Dendritic cell treated with granulocyte-macrophage colony-stimulating factor and Interleukin-4, amounts not matched to agents 40 ng/mL and 50 ng/mL, for 4 days (primary cell): Measurements from ENCODE around the gene EXOG.

ENCODE experiments used
- H3K27ac Mint-ChIP-seq: one replicate; pipeline ENCODE4 v1.8.0; 2022; ENCODE audit warnings: mild to moderate bottlenecking, mixed read lengths
- H3K27me3 Mint-ChIP-seq: one replicate; pipeline ENCODE4 v1.8.0; 2022; ENCODE audit warnings: mild to moderate bottlenecking, mixed read lengths
- H3K36me3 Mint-ChIP-seq: one replicate; pipeline ENCODE4 v1.8.0; 2022; ENCODE audit warnings: low read depth, mixed read lengths
- H3K4me1 Mint-ChIP-seq: one replicate; pipeline ENCODE4 v1.8.0; 2022; ENCODE audit warnings: low read depth, mixed read lengths
- H3K4me3 Mint-ChIP-seq: one replicate; pipeline ENCODE4 v1.8.0; 2022; ENCODE audit warnings: mild to moderate bottlenecking, moderate library complexity, mixed read lengths
- H3K9me3 Mint-ChIP-seq: one replicate; pipeline ENCODE4 v1.8.0; 2022; ENCODE audit warnings: mixed read lengths
- intact Hi-C: fragments of 100-400 bp; cut with micrococcal nuclease; formaldehyde crosslinking; loops from one replicate; pipeline ENCODE4 v1.15.0; 2022

EXOG gene

GRCh38 chr3:38549957-38550840, 54.1 kb downstream of the EXOG start:
- Mint-ChIP-seq H3K27me3 (peaks cover 4% of the 10 kb centered on the region), H3K4me3 (no peak overlapping the region), H3K27ac (no peak overlapping the region), H3K36me3 (no peaks in the 10 kb centered on the region), H3K9me3 (no peaks in the 10 kb centered on the region), H3K4me1 (no peaks in the 10 kb centered on the region)
- intact Hi-C loops, result no loop called here

- intact Hi-C loops, result no loop called here
- H3K27ac Mint-ChIP-seq, result no peak overlapping the region
- H3K4me3 Mint-ChIP-seq, result no peak overlapping the region
- peaks cover 4% of the 10 kb centered on the region for H3K27me3 Mint-ChIP-seq
- no peaks in the 10 kb centered on the region for H3K9me3 Mint-ChIP-seq
- H3K36me3 Mint-ChIP-seq, result no peaks in the 10 kb centered on the region
- H3K4me1 Mint-ChIP-seq, result no peaks in the 10 kb centered on the region
Observed at GRCh38 chr3:38551026-38551832, 55.1 kb downstream of the EXOG start.

GRCh38 chr3:38552364-38552763, 56.2 kb downstream of the EXOG start:
- intact Hi-C loops, result no loop called here
- Mint-ChIP-seq H3K27ac (no peak overlapping the region), H3K36me3 (no peaks in the 10 kb centered on the region), H3K4me3 (no peak overlapping the region), H3K27me3 (peaks cover 4% of the 10 kb centered on the region), H3K4me1 (no peaks in the 10 kb centered on the region), H3K9me3 (no peaks in the 10 kb centered on the region)

GRCh38 chr3:38553071-38553470, 56.9 kb downstream of the EXOG start:
- intact Hi-C loops, result no loop called here
- no peaks in the 10 kb centered on the region for H3K36me3 Mint-ChIP-seq
- H3K9me3 Mint-ChIP-seq, result no peaks in the 10 kb centered on the region
- no peak overlapping the region for H3K27ac Mint-ChIP-seq
- no peak overlapping the region for H3K4me3 Mint-ChIP-seq
- peaks cover 3% of the 10 kb centered on the region for H3K27me3 Mint-ChIP-seq
- H3K4me1 Mint-ChIP-seq, result no peaks in the 10 kb centered on the region

GRCh38 chr3:38554127-38554827, 58.1 kb downstream of the EXOG start:
- intact Hi-C loops, result no loop called here
- Mint-ChIP-seq H3K4me1 (no peaks in the 10 kb centered on the region), H3K27me3 (peaks cover 3% of the 10 kb centered on the region), H3K9me3 (no peaks in the 10 kb centered on the region), H3K4me3 (no peak overlapping the region), H3K27ac (no peak overlapping the region), H3K36me3 (no peaks in the 10 kb centered on the region)

- Mint-ChIP-seq H3K27ac (no peak overlapping the region), H3K9me3 (no peaks in the 10 kb centered on the region), H3K27me3 (peaks cover 3% of the 10 kb centered on the region), H3K4me1 (no peaks in the 10 kb centered on the region), H3K36me3 (no peaks in the 10 kb centered on the region), H3K4me3 (no peak overlapping the region)
- intact Hi-C loops, result no loop called here
Observed at GRCh38 chr3:38555149-38555840, 59.2 kb downstream of the EXOG start.

- H3K4me1 Mint-ChIP-seq, result no peaks in the 10 kb centered on the region
- peaks cover 3% of the 10 kb centered on the region for H3K27me3 Mint-ChIP-seq
- intact Hi-C loops, result no loop called here
- no peak overlapping the region for H3K4me3 Mint-ChIP-seq
- H3K27ac Mint-ChIP-seq, result no peak overlapping the region
- no peaks in the 10 kb centered on the region for H3K36me3 Mint-ChIP-seq
- no peaks in the 10 kb centered on the region for H3K9me3 Mint-ChIP-seq
Observed at GRCh38 chr3:38555926-38556325, 59.8 kb downstream of the EXOG start.

- no peaks in the 10 kb centered on the region for H3K9me3 Mint-ChIP-seq
- H3K27ac Mint-ChIP-seq, result no peak overlapping the region
- intact Hi-C loops, result no loop called here
- no peaks in the 10 kb centered on the region for H3K4me1 Mint-ChIP-seq
- H3K27me3 Mint-ChIP-seq, result peaks cover 3% of the 10 kb centered on the region
- H3K4me3 Mint-ChIP-seq, result no peak overlapping the region
- no peaks in the 10 kb centered on the region for H3K36me3 Mint-ChIP-seq
Observed at GRCh38 chr3:38556640-38557358, 60.7 kb downstream of the EXOG start.

GRCh38 chr3:38558864-38559263, 62.7 kb downstream of the EXOG start:
- Mint-ChIP-seq H3K27me3 (peaks cover 2% of the 10 kb centered on the region), H3K9me3 (no peaks in the 10 kb centered on the region), H3K4me3 (no peak overlapping the region), H3K36me3 (no peaks in the 10 kb centered on the region), H3K27ac (no peak overlapping the region), H3K4me1 (no peaks in the 10 kb centered on the region)
- intact Hi-C loops, result no loop called here

- Mint-ChIP-seq H3K9me3 (no peaks in the 10 kb centered on the region), H3K27ac (no peak overlapping the region), H3K27me3 (no peaks in the 10 kb centered on the region), H3K4me3 (no peak overlapping the region), H3K36me3 (no peaks in the 10 kb centered on the region), H3K4me1 (no peaks in the 10 kb centered on the region)
- intact Hi-C loops, result no loop called here
Observed at GRCh38 chr3:38560284-38560683, 64.1 kb downstream of the EXOG start.

- no peaks in the 10 kb centered on the region for H3K9me3 Mint-ChIP-seq
- intact Hi-C loops, result no loop called here
- no peak overlapping the region for H3K27ac Mint-ChIP-seq
- no peaks in the 10 kb centered on the region for H3K27me3 Mint-ChIP-seq
- H3K36me3 Mint-ChIP-seq, result no peaks in the 10 kb centered on the region
- H3K4me3 Mint-ChIP-seq, result no peak overlapping the region
- peaks cover 7% of the 10 kb centered on the region for H3K4me1 Mint-ChIP-seq
Observed at GRCh38 chr3:38560996-38561717, 65.0 kb downstream of the EXOG start.

- no peaks in the 10 kb centered on the region for H3K27me3 Mint-ChIP-seq
- no peaks in the 10 kb centered on the region for H3K36me3 Mint-ChIP-seq
- H3K4me1 Mint-ChIP-seq, result peaks cover 13% of the 10 kb centered on the region
- H3K27ac Mint-ChIP-seq, result no peak overlapping the region
- H3K4me3 Mint-ChIP-seq, result no peak overlapping the region
- intact Hi-C loops, result no loop called here
- no peaks in the 10 kb centered on the region for H3K9me3 Mint-ChIP-seq
Observed at GRCh38 chr3:38561746-38562466, 65.8 kb downstream of the EXOG start.
